Small intestine (tissue), 7 donors: ENCODE measurements around the gene KCNN1. TPM values are rescaled to one million over a fixed set of nuclear protein-coding genes. Genes with fewer than 3 reads are reported as not detected.
"Not testable (repeated sequence)": the region's sequence is repeated elsewhere in the genome, so short reads cannot be mapped to it uniquely, and the experiment has no call there.

Experiments
- DNase-seq, 2 donors: peaks; one replicate each; pipeline versions ENCODE4 v3.0.0 to v3.0.0-alpha.2; 2013
- FAIRE-seq: peaks from 2 replicates; lab custom pipeline; 2012; peaks lifted over from hg19 to GRCh38; lab: Jason Lieb, UNC
- H3K27ac ChIP-seq, 3 donors: one replicate each; pipeline ENCODE4 v1.5.1; 2013; ENCODE audit warnings: low read length in 2 of 3, mild to moderate bottlenecking in 2 of 3, control low read depth in 1 of 3, inconsistent platforms in 1 of 3, low read depth in 1 of 3, moderate library complexity in 1 of 3
- H3K27me3 ChIP-seq, 3 donors: one replicate each; pipeline ENCODE4 v1.6.1; 2013; ENCODE audit warnings: low read length in 3 of 3, inconsistent platforms in 1 of 3; ENCODE audit not compliant: control insufficient read depth in 3 of 3, insufficient read depth in 3 of 3
- H3K36me3 ChIP-seq, 3 donors: one replicate each; pipeline ENCODE4 v1.6.1; 2013; ENCODE audit warnings: low read length in 3 of 3, inconsistent platforms in 1 of 3, low read depth in 1 of 3, mild to moderate bottlenecking in 1 of 3, moderate library complexity in 1 of 3; ENCODE audit not compliant: control insufficient read depth in 3 of 3, insufficient read depth in 2 of 3
- H3K4me1 ChIP-seq, 3 donors: one replicate each; pipeline ENCODE4 v1.6.1; 2013; ENCODE audit warnings: low read length in 2 of 3, inconsistent platforms in 1 of 3, low read depth in 1 of 3, mild to moderate bottlenecking in 1 of 3, moderate library complexity in 1 of 3; ENCODE audit not compliant: control insufficient read depth in 3 of 3, insufficient read depth in 2 of 3
- H3K4me3 ChIP-seq, 3 donors: one replicate each; pipeline ENCODE4 v1.5.1; 2013; ENCODE audit warnings: low read length in 3 of 3, control low read depth in 1 of 3, inconsistent platforms in 1 of 3, low read depth in 1 of 3, mild to moderate bottlenecking in 1 of 3, moderate library complexity in 1 of 3
- H3K9me3 ChIP-seq, 2 donors: one replicate each; pipeline ENCODE4 v1.6.1; 2013; ENCODE audit warnings: low read depth in 1 of 2, low read length in 1 of 2; ENCODE audit not compliant: control insufficient read depth in 2 of 2, insufficient read depth in 1 of 2
- WGBS, 3 donors: extraction: QIAGEN DNeasy Blood & Tissue Kit; methylation state at CpG; one replicate each; pipeline ENCODE4 v1.1.7; 2013; 5-methylcytosine and 5-hydroxymethylcytosine counted together
- polyA plus RNA-seq, 4 donors: library from polyadenylated mRNA; stranded (reverse) in 3 of 4; unstranded in 1 of 4; fragments of 200-250 nt in 3 of 4; fragments of 120-200 nt in 1 of 4; gene quantifications; one replicate each; pipeline versions ENCODE4 v1.2.1 to v1.2.3, GENCODE V29; 2013
- donor health status: healthy with polysubstance abuse.
- donor health status: control.
- donor health status: control.
- donor health status: Bipolar disorder and iron deficiency.
- donor health status: healthy.

The KCNN1 gene
- polyA plus RNA-seq, 4 donors: 0.24 to 0.41 TPM; not detected in 2

DNA sequence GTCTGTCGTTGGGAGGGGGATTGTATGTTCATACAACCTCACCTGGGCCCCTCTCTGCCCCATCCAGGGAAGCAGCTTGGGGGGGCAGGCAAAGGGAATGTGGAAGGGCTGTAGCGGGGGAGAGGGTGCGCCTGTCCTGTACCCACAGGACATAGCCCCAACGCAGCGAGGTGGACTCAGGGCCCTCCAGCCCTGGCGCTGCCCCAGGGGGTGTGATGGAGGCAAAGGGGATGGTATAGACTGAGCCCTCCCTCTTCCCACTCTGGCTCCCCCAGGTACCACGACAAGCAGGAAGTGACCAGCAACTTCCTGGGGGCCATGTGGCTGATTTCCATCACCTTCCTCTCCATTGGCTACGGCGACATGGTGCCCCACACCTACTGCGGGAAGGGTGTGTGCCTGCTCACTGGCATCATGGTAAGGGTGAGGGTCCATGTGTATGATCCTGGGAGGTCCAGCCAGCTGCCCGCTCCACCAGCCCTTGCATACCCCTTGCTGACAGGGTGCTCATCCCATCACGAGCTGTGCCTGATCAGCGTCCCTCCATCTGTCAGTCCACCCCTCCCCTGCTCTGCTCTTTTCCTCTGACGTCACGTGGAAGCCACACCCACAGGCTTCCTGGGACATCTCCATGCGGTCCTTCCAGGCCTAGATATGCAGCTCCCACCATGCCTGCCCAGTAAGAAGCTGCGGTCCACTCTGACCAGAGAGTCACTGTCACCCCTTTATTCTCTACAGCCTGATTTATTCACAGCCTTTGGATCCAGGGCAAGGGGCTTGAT is 18.3 kb downstream of the KCNN1 start:
- Histone ChIP-seq H3K27ac (no peak overlapping the region), H3K4me3 (no peak overlapping the region), H3K4me1 (no peaks in the 10 kb centered on the region), H3K9me3 (no peaks in the 10 kb centered on the region), H3K36me3 (peaks cover 0 to 3% (median 0%) of the 10 kb centered on the region in 3 donors), H3K27me3 (no peaks in the 10 kb centered on the region)
- WGBS, 3 donors: 47 to 71% (median 58%) methylated on average over 16 to 17 of the region's 17 CpGs
- FAIRE-seq: no peak
- no peak for DNase-seq

DNA sequence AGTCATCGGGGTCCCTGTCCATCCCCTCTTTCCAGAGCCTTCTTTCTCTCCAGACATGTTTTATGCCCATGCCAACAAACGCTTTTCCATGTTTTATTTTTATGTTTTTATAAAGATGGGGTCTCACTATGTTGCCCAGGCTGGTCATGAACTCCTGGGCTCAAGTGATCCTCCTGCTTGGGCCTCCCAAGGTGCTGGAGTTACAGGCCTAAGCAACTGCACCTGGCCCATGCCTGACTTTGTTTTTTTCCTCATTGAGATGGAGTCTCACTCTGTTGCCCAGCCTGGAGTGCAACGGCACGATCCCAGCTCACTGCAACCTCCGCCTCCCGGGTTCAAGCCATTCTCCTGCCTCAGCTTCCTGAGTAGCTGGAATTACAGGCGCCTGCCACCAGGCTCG is 19.7 kb downstream of the KCNN1 start:
- not testable (repeated sequence) for FAIRE-seq, H3K36me3 ChIP-seq, H3K27ac ChIP-seq, H3K4me3 ChIP-seq, DNase-seq, H3K27me3 ChIP-seq, H3K9me3 ChIP-seq, H3K4me1 ChIP-seq
- WGBS, 3 donors: 79 to 91% (median 85%) methylated on average over 8 of the region's 8 CpGs

DNA sequence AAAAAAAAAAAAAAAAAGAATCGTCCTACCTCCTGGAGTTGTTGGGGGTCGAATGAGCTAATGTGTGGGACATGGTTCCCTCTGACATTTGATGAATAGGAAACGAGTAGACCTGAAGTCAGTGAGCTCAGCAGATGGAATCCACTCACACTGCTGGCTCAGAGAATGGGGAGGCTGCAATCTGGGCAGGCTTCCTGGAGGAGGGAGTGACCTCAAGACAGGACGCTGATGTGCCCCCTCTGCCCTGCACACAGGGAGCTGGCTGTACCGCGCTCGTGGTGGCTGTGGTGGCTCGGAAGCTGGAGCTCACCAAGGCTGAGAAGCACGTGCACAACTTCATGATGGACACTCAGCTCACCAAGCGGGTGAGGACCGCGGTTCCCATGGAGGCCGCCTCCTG is 21.3 kb downstream of the KCNN1 start:
- no peak overlapping the region for H3K4me3 ChIP-seq

DNA sequence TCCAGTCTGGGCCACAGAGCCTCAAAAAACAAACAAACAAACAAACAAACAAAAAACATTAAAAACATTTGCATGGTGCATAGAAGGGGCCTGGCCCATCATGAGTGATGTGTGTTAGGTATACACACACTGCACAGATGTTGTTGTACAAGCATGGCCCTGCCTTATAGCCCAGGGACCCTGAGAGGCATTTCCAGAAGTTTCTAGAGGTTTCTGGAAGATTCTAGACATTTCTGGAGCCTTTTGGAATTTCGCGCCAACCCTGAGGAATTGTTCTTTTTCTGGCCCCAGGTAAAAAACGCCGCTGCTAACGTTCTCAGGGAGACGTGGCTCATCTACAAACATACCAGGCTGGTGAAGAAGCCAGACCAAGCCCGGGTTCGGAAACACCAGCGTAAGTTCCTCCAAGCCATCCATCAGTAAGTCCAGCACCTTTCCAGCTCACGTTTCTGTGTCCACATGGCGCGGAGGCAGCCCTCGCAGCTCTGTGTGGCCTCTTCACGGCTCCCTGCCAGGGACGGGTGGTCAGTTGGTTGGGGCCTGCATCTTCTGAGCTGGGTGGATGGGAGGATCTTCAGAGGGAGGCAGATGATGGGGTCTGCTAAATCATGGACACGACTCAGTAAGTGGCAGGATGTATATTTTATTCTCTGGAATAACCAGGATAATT is 22.7 kb downstream of the KCNN1 start:
- no peaks in the 10 kb centered on the region for H3K27me3 ChIP-seq
- WGBS, 3 donors: 90 to 91% (median 91%) methylated on average over 16 of the region's 16 CpGs
- no peak for FAIRE-seq

More for the DNA sequence above, 21.3 kb downstream of the KCNN1 start:
- H3K27me3 ChIP-seq: no peaks in the 10 kb centered on the region
- H3K4me1 ChIP-seq: no peaks in the 10 kb centered on the region
- 84 to 91% (median 88%) methylated on average over 12 to 13 of the region's 13 CpGs for WGBS, 3 donors
- H3K9me3 ChIP-seq: no peaks in the 10 kb centered on the region
- H3K27ac ChIP-seq: no peak overlapping the region
- no peak for DNase-seq
- H3K36me3 ChIP-seq: no peaks in the 10 kb centered on the region
- no peak for FAIRE-seq

DNA sequence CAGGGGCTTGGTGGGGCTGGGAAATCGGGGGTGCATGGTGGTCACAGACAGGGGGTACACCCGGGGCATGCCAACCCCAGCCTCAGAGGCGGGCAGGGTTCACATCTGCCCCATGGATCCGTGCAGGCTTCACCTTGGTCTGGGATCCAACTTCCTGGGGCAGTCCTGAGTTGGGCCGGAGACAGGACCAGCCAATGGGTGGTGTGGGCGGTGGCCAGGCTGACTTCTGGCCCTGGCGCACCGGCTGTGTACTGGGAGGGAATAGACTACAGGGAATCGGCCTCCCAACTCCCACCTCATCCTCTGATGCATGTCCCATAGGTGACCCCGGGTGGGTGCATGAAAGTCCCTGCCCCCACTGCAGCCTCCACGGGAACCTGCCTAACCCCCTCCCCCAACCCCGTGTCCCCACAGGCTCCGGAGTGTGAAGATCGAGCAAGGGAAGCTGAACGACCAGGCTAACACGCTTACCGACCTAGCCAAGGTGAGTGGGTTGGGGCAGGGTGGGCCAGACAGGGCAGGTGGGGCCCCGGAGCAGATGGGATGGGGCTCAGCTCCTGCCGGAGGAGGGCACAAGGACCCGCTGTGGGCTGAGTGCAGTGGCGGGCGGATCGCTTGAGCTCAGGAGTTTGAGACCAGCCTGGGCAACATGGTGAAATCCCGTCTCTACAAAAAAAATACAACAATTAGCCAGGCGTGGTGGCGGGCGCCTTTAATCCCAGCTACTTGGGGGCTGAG is 26.3 kb downstream of the KCNN1 start:
- 64 to 79% (median 73%) methylated on average over 23 to 27 of the region's 27 CpGs for WGBS, 3 donors
- Histone ChIP-seq H3K9me3 (no peaks in the 10 kb centered on the region), H3K27me3 (no peaks in the 10 kb centered on the region), H3K4me1 (no peaks in the 10 kb centered on the region), H3K36me3 (no peaks in the 10 kb centered on the region), H3K4me3 (no peak overlapping the region), H3K27ac (no peak overlapping the region)
- no peak for DNase-seq
- no peak for FAIRE-seq

More for the DNA sequence above, 22.7 kb downstream of the KCNN1 start:
- Histone ChIP-seq H3K36me3 (no peaks in the 10 kb centered on the region), H3K4me1 (no peaks in the 10 kb centered on the region), H3K4me3 (no peak overlapping the region), H3K27ac (no peak overlapping the region), H3K9me3 (no peaks in the 10 kb centered on the region)
- DNase-seq: no peak

DNA sequence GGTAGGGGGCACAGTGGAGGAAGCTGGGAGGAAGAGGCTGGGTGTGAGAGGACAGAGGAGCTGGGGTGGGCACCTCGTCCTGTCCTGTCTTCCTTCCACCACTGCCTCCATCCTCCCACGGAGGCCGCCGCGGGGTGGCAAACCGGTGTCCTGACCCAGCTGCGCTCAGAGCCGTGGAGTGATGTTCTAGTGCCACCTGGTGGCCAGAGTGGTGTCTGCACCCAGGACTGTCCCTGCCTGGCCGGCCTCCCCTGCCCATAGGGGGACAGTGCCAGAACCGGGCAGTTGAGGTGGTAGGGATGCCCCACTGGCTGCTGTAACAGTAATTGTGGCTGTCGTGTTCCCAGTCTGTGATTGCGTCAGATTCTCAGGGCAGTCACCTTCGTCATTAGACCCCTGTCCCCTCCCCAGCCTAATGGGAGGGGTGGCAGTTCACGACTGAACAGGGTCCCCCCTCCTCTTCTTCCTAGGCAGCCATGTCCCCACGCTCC is 30.0 kb downstream of the KCNN1 start:
- 6 to 13% (median 8%) methylated on average over 13 to 15 of the region's 15 CpGs for WGBS, 3 donors
- DNase-seq (peak; percentile 77 to 86), FAIRE-seq (no peak)
- H3K9me3 ChIP-seq: no peaks in the 10 kb centered on the region
- peaks cover 0 to 4% (median 0%) of the 10 kb centered on the region in 3 donors for H3K27me3 ChIP-seq
- no peak overlapping the region for H3K4me3 ChIP-seq
- H3K4me1 ChIP-seq: peaks cover 0 to 5% (median 0%) of the 10 kb centered on the region in 3 donors
- no peaks in the 10 kb centered on the region for H3K36me3 ChIP-seq
- no peak overlapping the region for H3K27ac ChIP-seq

DNA sequence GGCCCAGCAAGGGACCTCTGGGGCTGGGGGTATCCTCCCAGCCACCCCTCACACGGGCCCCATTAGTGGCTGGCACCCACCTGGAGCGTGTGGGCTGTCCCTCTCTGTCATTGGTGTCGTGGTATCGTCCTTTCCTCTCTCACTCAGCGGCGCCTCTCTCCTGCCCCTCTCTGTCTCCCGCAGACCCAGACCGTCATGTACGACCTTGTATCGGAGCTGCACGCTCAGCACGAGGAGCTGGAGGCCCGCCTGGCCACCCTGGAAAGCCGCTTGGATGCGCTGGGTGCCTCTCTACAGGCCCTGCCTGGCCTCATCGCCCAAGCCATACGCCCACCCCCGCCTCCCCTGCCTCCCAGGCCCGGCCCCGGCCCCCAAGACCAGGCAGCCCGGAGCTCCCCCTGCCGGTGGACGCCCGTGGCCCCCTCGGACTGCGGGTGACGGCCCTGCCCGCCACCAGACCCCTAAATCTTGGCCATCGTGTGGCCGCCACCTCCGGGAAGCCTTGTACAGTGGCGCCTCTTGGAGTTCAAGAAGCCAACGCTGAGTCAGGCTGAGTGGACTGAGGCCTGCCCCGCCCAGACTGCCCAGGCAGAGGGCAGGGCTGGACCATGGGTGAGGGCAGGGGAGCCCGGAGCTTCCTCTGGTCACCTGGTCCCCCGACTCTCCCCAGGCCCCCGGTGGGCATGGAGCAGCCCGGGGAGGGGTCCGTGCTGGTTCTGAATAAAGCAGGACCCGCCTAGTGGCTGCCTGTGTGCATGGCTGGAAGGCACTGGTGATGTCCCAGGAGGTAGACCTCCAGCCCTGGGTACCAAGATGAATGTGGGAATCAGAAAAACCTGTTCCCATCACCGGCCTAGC is 31.3 kb downstream of the KCNN1 start:
- WGBS, 3 donors: 39 to 57% (median 42%) methylated on average over 32 to 41 of the region's 41 CpGs
- Histone ChIP-seq H3K36me3 (no peaks in the 10 kb centered on the region), H3K27ac (no peak overlapping the region), H3K4me1 (peaks cover 0 to 7% (median 0%) of the 10 kb centered on the region in 3 donors), H3K27me3 (peaks cover 0 to 12% (median 0%) of the 10 kb centered on the region in 3 donors), H3K9me3 (no peaks in the 10 kb centered on the region), H3K4me3 (no peak overlapping the region)
- DNase-seq: peak in 1 of 2 donors; percentile 53
- FAIRE-seq: no peak
